Liver (tissue), 9 donors: ENCODE results near the gene HS3ST6. TPM values are rescaled to one million over a fixed set of nuclear protein-coding genes. Genes with fewer than 3 reads are reported as not detected.
"Not testable (repeated sequence)": the region's sequence is repeated elsewhere in the genome, so short reads cannot be mapped to it uniquely, and the experiment has no call there.

ENCODE experiments used
- DNase-seq: peaks from one replicate; pipeline ENCODE4 v3.0.0-alpha.2; 2017; ENCODE audit warnings: low spot score
- H3K27ac ChIP-seq, 2 donors: one replicate each; pipeline ENCODE4 v1.7.0; 2013; ENCODE audit warnings: inconsistent platforms in 2 of 2, low read length in 2 of 2, control low read depth in 1 of 2, low read depth in 1 of 2, mild to moderate bottlenecking in 1 of 2
- H3K27me3 ChIP-seq, 4 donors: one replicate each; pipeline versions ENCODE4 v1.6.1 to v1.7.0; 2013; ENCODE audit warnings: low read length in 3 of 4, inconsistent platforms in 1 of 4, mild to moderate bottlenecking in 1 of 4, moderate library complexity in 1 of 4; ENCODE audit not compliant: control insufficient read depth in 4 of 4, insufficient read depth in 4 of 4
- H3K36me3 ChIP-seq, 4 donors: one replicate each; pipeline versions ENCODE4 v1.6.1 to v1.7.0; 2013; ENCODE audit warnings: low read length in 3 of 4, mild to moderate bottlenecking in 3 of 4, low read depth in 1 of 4, moderate library complexity in 1 of 4; ENCODE audit not compliant: control insufficient read depth in 4 of 4, insufficient read depth in 3 of 4
- H3K4me1 ChIP-seq, 4 donors: one replicate each; pipeline versions ENCODE4 v1.6.1 to v1.7.0; 2013; ENCODE audit warnings: low read length in 3 of 4, mild to moderate bottlenecking in 3 of 4, moderate library complexity in 1 of 4; ENCODE audit not compliant: control insufficient read depth in 4 of 4, insufficient read depth in 4 of 4
- H3K4me3 ChIP-seq, 3 donors: one replicate each; pipeline versions ENCODE4 v1.6.1 to v1.7.0; 2013; ENCODE audit warnings: low read length in 3 of 3, control low read depth in 1 of 3, low read depth in 1 of 3, mild to moderate bottlenecking in 1 of 3
- H3K9ac ChIP-seq, 2 donors: one replicate each; pipeline ENCODE4 v1.7.0; 2013; ENCODE audit warnings: low read length in 2 of 2, mild to moderate bottlenecking in 2 of 2, moderate library complexity in 2 of 2, control low read depth in 1 of 2, low read depth in 1 of 2
- H3K9me3 ChIP-seq, 4 donors: one replicate each; pipeline versions ENCODE4 v1.6.1 to v1.7.0; 2013; ENCODE audit warnings: low read length in 3 of 4; ENCODE audit not compliant: control insufficient read depth in 4 of 4
- CTCF ChIP-seq: fragments of 150-350 bp; IDR thresholded peaks from 2 replicates; pipeline ENCODE4 v1.5.1; 2017; ENCODE audit warnings: improper control_type of control experiment, low read depth, low read length; ENCODE audit not compliant: missing input control
- EGR1 ChIP-seq, 2 donors: IDR thresholded peaks; 2 replicates each; pipeline ENCODE4 v1.6.1; 2016 to 2018; ENCODE audit warnings: antibody characterized with exemption in 2 of 2, low read depth in 2 of 2
- FOXA1 ChIP-seq: IDR thresholded peaks from 2 replicates; pipeline ENCODE4 v1.6.1; 2016; ENCODE audit warnings: antibody characterized with exemption
- FOXA2 ChIP-seq: IDR thresholded peaks from 2 replicates; pipeline ENCODE4 v1.6.1; 2016; ENCODE audit warnings: antibody characterized with exemption
- GABPA ChIP-seq, 2 donors: IDR thresholded peaks in 1 of 2; conservative IDR thresholded peaks in 1 of 2; 2 replicates each; pipeline ENCODE4 v1.6.1; 2016; ENCODE audit warnings: antibody characterized with exemption in 2 of 2, mild to moderate bottlenecking in 1 of 2, moderate library complexity in 1 of 2
- NR2F2 ChIP-seq: IDR thresholded peaks from 2 replicates; pipeline ENCODE4 v1.6.1; 2016; ENCODE audit warnings: antibody characterized with exemption
- RAD21 ChIP-seq, 2 donors: IDR thresholded peaks; 2 replicates each; pipeline ENCODE4 v1.6.1; 2016; ENCODE audit warnings: antibody characterized with exemption in 2 of 2, mild to moderate bottlenecking in 2 of 2
- RXRA ChIP-seq, 2 donors: IDR thresholded peaks; 2 replicates each; pipeline ENCODE4 v1.6.1; 2017 to 2018; ENCODE audit warnings: antibody characterized with exemption in 2 of 2, mild to moderate bottlenecking in 1 of 2
- TAF1 ChIP-seq: conservative IDR thresholded peaks from 2 replicates; pipeline ENCODE4 v1.6.1; 2016; ENCODE audit warnings: antibody characterized with exemption, mild to moderate bottlenecking
- YY1 ChIP-seq: IDR thresholded peaks from 2 replicates; pipeline ENCODE4 v1.6.1; 2016; ENCODE audit warnings: antibody characterized with exemption, mild to moderate bottlenecking
- WGBS: extraction: QIAGEN DNeasy Blood & Tissue Kit; methylation state at CpG from one replicate; pipeline ENCODE4 v1.1.7; 2013; 5-methylcytosine and 5-hydroxymethylcytosine counted together
- polyA plus RNA-seq, 2 donors: library from polyadenylated mRNA; stranded (reverse) in 1 of 2; unstranded in 1 of 2; fragments of 200-250 nt in 1 of 2; fragments of >200 nt in 1 of 2; fragmentation: Nextera tagmentation in 1 of 2; extraction: Ambion mirVana in 1 of 2; gene quantifications; one replicate each; pipeline versions ENCODE4 v1.2.1 to v1.2.3, GENCODE V29; 2013 to 2015
- total RNA-seq, 2 donors: library from RNA; depleted of rRNA; stranded (reverse); fragments of >200 nt; gene quantifications; one replicate each; pipeline ENCODE4 v1.2.3, GENCODE V29; 2014
- TF ChIP-seq, protein P1 (sequence below): IDR thresholded peaks from 2 replicates; pipeline ENCODE4 v1.6.1; 2016; ENCODE audit warnings: antibody characterized with exemption
- donor health status: healthy.
- donor health status: healthy.
- donor health status: healthy.
- donor health status: healthy.
- donor health status: healthy.

Gene HS3ST6
- total and polyA plus RNA-seq, 4 donors = not detected

GRCh38 chr16:1884889-1885288 lies 33.3 kb downstream of the HS3ST6 start:
- TF ChIP-seq FOXA2 = no peak
- TF ChIP-seq TAF1 = no peak
- no peak for TF ChIP-seq FOXA1
- TF ChIP-seq GABPA (IDR thresholded peaks at IDR 0.05 in 1 of 2, conservative IDR thresholded peaks at IDR 0.05 in 1 of 2) = no peak
- H3K9me3 ChIP-seq = no peaks in the 10 kb centered on the region
- H3K4me3 ChIP-seq = no peak overlapping the region
- H3K36me3 ChIP-seq = no peaks in the 10 kb centered on the region
- no peak for DNase-seq
- 86% methylated on average over 5 of the region's 5 CpGs for WGBS
- H3K4me1 ChIP-seq = peaks cover 0 to 3% (median under 1%) of the 10 kb centered on the region in 4 donors
- no peak overlapping the region for H3K27ac ChIP-seq
- H3K9ac ChIP-seq = no peak overlapping the region
- H3K27me3 ChIP-seq = no peaks in the 10 kb centered on the region

- H3K9me3 ChIP-seq = no peaks in the 10 kb centered on the region
- H3K4me1 ChIP-seq = peaks cover 0 to 3% (median under 1%) of the 10 kb centered on the region in 4 donors
- no peak for DNase-seq
- H3K4me3 ChIP-seq = no peak overlapping the region
- H3K36me3 ChIP-seq = no peaks in the 10 kb centered on the region
- no peaks in the 10 kb centered on the region for H3K27me3 ChIP-seq
- TF ChIP-seq YY1 = no peak
- no peak for TF ChIP-seq NR2F2
- peak; percentile 52 for TF ChIP-seq CTCF
- no peak for TF ChIP-seq TAF1
- TF ChIP-seq, protein P1, sequence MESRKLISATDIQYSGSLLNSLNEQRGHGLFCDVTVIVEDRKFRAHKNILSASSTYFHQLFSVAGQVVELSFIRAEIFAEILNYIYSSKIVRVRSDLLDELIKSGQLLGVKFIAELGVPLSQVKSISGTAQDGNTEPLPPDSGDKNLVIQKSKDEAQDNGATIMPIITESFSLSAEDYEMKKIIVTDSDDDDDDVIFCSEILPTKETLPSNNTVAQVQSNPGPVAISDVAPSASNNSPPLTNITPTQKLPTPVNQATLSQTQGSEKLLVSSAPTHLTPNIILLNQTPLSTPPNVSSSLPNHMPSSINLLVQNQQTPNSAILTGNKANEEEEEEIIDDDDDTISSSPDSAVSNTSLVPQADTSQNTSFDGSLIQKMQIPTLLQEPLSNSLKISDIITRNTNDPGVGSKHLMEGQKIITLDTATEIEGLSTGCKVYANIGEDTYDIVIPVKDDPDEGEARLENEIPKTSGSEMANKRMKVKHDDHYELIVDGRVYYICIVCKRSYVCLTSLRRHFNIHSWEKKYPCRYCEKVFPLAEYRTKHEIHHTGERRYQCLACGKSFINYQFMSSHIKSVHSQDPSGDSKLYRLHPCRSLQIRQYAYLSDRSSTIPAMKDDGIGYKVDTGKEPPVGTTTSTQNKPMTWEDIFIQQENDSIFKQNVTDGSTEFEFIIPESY = no peak
- TF ChIP-seq RAD21 (IDR thresholded peaks at IDR 0.05) = peak; percentile 36 to 68
- TF ChIP-seq EGR1 (IDR thresholded peaks at IDR 0.05; ENCODE audit: low read depth in 2 of 2) = no peak
- peak; percentile 11 for TF ChIP-seq FOXA2
- TF ChIP-seq RXRA (IDR thresholded peaks at IDR 0.05) = peak; percentile 5 to 34
- 35% methylated on average over 13 of the region's 13 CpGs for WGBS
- H3K9ac ChIP-seq = no peak overlapping the region
- peak overlapping the region in 1 of 2 donors; percentile 6 for H3K27ac ChIP-seq
Observed at GRCh38 chr16:1884155-1884760, 34.0 kb downstream of the HS3ST6 start.

DNA sequence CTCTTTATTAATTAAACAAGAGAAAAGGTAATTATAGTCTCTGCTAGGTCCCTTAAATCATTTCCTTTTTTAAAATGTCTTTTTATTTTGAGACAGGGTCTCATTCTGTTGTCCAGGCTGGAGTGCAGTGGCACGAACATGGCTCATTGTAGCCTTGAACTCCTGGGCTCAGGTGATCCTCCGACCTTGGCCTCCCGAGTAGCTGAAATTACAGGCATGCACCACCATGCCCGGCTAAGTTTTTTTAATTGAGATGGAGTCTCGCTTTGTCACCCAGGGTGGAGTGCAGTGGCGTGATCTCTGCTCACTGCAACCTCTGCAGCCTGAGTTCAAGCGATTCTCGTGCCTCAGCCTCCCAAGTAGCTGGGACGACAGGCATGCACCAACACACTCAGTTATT lies 37.0 kb downstream of the HS3ST6 start:
- H3K9me3 ChIP-seq, H3K27me3 ChIP-seq, DNase-seq, H3K9ac ChIP-seq, H3K4me3 ChIP-seq, H3K36me3 ChIP-seq, H3K27ac ChIP-seq: not testable (repeated sequence)
- H3K4me1 ChIP-seq = peaks cover 2 to 16% (median 9%) of the 10 kb centered on the region in 4 donors
- 91% methylated on average over 9 of the region's 9 CpGs for WGBS
